GM12801 (cell line): Measurements from ENCODE around the gene CFAP46.

Experiments used
- TF ChIP-seq, protein P1 (sequence below): IDR thresholded peaks from one replicate; pipeline ENCODE4 v1.5.1; 2011; ENCODE audit warnings: control low read depth; ENCODE audit not compliant: insufficient read length; ENCODE audit errors: extremely low read depth

The CFAP46 gene

DNA sequence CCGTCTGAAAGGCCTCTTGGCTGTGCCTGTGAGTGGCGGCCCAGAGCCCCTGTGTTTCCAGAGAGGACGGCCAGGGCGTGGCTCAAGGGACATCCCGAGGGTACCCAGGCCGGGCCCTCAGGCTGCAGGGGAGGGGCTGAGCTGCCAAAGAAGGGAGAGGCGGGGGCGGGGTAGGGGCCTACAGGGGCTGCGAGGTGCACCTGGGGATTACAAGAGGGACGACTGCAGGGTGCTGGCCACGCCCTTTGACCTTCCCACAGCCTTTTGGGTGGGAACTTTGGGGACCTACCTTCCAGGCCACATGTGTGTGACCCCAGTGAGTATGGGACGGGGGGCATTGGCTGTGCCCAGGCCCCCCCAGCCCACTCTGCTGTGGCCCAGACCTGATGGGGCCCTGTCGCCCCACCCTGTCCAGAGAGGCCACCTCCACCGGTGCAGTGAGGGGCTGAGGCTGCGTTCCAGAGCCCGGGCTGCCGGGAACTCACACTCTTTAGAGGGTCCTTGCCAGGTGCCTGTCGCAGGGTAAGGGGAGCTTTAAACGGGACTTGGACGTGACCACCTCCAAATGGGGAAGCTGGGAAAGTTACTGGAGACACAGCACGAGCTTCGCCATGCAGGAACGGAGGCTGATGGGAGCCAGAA, 137.5 kb downstream of the CFAP46 start:
- TF ChIP-seq, protein P1, sequence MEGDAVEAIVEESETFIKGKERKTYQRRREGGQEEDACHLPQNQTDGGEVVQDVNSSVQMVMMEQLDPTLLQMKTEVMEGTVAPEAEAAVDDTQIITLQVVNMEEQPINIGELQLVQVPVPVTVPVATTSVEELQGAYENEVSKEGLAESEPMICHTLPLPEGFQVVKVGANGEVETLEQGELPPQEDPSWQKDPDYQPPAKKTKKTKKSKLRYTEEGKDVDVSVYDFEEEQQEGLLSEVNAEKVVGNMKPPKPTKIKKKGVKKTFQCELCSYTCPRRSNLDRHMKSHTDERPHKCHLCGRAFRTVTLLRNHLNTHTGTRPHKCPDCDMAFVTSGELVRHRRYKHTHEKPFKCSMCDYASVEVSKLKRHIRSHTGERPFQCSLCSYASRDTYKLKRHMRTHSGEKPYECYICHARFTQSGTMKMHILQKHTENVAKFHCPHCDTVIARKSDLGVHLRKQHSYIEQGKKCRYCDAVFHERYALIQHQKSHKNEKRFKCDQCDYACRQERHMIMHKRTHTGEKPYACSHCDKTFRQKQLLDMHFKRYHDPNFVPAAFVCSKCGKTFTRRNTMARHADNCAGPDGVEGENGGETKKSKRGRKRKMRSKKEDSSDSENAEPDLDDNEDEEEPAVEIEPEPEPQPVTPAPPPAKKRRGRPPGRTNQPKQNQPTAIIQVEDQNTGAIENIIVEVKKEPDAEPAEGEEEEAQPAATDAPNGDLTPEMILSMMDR = no peak

DNA sequence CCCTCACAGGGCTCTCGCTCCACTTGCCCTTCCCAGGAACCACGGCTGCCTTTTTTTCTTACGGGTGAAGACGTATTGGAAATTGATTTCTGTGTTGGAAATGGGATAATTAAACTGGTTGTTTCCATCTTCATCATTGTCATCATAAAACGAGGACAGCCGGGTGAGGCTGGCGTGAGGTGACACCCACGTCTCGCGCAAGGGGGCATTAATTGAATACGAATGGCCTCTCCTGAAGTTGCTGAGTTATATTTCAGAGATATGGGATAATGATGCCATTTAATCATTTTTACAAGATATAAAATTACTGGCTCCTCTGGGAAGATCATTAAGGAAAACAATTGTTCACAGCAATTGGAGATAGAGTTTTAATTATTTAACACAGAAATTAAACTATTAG, 138.1 kb downstream of the CFAP46 start:
- TF ChIP-seq, protein P1 = no peak

DNA sequence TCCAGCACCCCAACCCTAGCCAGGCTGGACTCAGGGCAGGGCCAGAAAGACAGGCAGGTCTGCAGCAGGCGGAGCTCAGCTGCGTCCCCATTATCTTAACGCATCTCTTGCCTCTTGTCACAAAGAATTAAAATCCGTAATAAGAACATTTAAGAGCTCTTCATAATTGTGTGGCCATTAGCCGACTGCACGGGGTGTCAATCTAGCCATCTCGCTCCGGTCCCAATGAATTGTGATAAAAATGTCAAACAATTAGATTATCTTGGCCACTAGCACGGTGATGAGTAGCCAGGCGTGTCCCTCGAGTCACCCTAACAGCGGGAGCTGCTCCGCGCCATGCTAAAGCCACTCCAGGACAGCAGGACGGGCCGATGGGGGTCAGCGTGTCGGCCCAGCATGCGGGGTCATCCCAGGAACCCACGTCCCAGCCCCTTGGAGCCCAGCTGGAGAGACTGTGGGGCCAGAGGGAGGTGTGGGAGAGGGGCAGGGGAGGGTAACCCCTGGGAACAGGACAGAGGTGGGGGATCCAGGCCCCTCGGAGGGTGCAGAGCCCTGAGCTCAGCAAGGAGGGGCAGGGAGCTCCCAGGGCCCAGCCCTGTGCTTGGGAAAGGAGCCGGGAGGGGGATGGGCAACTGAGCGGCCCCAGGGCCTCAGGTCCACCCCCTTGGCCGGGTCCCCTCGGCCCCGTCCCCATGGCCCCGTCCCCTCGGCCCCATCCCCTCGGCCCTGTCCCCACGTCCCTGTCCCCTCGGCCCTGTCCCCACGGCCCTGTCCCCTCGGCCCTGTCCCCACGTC, 138.8 kb downstream of the CFAP46 start:
- TF ChIP-seq, protein P1 = no peak

DNA sequence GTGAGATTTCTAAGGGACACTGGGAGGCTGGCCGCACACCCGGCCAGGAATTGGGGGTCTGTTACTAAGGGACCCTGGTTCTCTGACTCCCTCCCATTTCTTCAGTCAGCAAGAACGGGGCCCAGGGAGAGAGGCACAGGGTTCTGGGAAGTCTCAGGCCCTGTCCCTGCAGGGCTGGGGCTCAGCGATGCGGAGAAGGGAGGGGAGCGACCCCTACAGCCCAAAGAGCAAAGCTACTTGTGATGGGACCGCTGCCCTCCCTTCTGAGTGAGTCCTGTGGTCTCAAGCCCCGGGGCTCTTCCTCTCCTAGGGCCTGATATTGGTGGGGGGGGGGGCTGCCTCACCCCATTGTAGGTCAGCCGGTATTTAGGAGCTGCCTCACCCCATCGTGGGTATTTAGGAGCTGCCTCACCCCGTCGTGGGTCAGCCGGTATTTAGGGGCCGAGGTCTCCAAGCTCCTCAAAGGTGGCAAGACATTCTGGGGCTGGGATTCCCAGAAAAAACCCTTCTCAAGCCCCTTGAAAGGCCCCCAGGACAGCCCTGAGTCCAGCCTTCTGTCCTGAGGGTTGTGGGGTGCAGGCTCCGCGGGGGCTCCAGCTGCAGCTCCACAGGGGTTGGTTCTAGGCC, 139.6 kb downstream of the CFAP46 start:
- TF ChIP-seq, protein P1 = no peak

DNA sequence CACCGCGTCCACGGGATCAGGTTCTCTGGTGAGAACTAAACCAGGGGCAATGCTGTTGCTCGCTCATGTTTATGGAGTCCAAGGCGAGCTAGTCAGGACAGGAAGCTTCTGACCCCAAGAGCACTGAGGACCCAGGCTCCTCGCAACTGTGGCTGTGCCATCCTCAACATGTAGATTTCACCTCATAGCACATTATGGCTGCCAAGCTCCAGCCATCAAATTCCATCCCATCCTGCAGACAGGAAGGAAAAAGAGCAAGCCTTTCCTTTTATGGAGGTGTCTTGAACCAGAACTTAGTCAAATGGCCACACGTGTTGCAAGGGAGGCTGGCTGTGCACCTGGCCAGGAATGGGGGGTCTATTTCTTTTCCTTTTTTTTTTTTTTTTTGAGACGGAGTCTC, 140.3 kb downstream of the CFAP46 start:
- TF ChIP-seq, protein P1 = no peak

DNA sequence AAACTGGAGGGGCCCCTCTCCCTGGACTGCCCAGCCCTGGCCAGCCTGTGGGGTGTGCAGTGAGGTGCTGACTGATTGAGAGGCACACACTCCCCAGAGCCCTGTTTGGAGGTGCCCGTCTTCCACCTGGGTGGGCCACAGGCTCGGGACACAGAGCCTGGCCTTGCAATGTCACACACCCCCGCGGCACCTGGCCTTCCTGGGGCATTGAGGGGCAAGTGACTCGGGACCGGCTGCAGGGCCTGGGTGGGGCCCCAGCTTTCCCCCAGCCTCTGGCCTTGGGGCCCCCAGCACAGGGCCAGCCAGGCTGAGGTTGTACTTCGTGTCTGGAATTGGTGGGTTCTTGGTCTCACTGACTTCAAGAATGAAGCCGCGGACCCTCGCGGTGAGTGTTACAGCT, 142.5 kb downstream of the CFAP46 start:
- TF ChIP-seq, protein P1 = no peak

DNA sequence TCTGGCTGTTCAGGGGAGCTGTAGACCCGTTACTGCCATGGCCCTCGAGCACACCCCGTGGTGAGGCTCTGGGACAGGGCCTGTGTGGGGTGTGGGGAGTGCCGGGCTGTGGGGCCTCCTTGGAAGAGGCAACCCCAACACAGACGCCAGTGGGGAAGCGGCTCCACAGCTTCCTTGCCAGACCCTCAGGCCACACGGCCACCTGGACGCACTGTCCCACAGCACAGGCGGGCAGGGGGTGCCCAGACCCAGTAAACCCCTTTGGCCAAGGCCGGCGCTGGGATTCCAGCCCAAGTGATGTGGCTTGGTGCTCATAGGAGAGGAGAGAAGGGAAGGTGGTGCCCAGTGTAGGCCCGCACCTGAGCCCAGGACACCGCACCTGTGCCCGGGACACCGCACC, 143.5 kb downstream of the CFAP46 start:
- TF ChIP-seq, protein P1 = no peak
